ENCODE data around the gene RALGAPB.
"Not testable (repeated sequence)": the region's sequence is repeated elsewhere in the genome, so short reads cannot be mapped to it uniquely, and the experiment has no call there.

The RALGAPB gene

GRCh38 chr20:38452880-38453624 is 19.6 kb upstream of the RALGAPB start:
- Mint-ChIP-seq H3K36me3 (ENCODE audit: insufficient read depth) (peaks cover 9% of the 10 kb centered on the region), H3K4me1 (peaks cover 6% of the 10 kb centered on the region), H3K27me3 (no peaks in the 10 kb centered on the region), H3K4me3 (no peak overlapping the region), H3K27ac (ENCODE audit: low read depth) (peak overlapping the region; percentile 20), H3K9me3 (no peaks in the 10 kb centered on the region)
- DNase-seq (ENCODE audit: low spot score in 2 of 2) (no peak), ATAC-seq (replicated peaks; ENCODE audit: extremely low read depth, poor library complexity, severe bottlenecking) (no peak)

GRCh38 chr20:38453941-38454340 is 18.7 kb upstream of the RALGAPB start:
- no peak for DNase-seq (ENCODE audit: low spot score in 2 of 2)
- Mint-ChIP-seq H3K27ac (ENCODE audit: low read depth) (no peak overlapping the region), H3K27me3 (no peaks in the 10 kb centered on the region), H3K36me3 (ENCODE audit: insufficient read depth) (peaks cover 8% of the 10 kb centered on the region), H3K4me3 (no peak overlapping the region), H3K9me3 (no peaks in the 10 kb centered on the region), H3K4me1 (no peaks in the 10 kb centered on the region)
- no peak for ATAC-seq (replicated peaks; ENCODE audit: extremely low read depth, poor library complexity, severe bottlenecking)

GRCh38 chr20:38454556-38455473 is 17.8 kb upstream of the RALGAPB start:
- DNase-seq (ENCODE audit: low spot score in 2 of 2): no peak
- no peaks in the 10 kb centered on the region for H3K27me3 Mint-ChIP-seq
- no peak overlapping the region for H3K27ac Mint-ChIP-seq (ENCODE audit: low read depth)
- ATAC-seq (replicated peaks; ENCODE audit: extremely low read depth, poor library complexity, severe bottlenecking): no peak
- no peaks in the 10 kb centered on the region for H3K9me3 Mint-ChIP-seq
- no peaks in the 10 kb centered on the region for H3K4me1 Mint-ChIP-seq
- peaks cover 6% of the 10 kb centered on the region for H3K36me3 Mint-ChIP-seq (ENCODE audit: insufficient read depth)
- no peak overlapping the region for H3K4me3 Mint-ChIP-seq

- Mint-ChIP-seq H3K4me3 (no peak overlapping the region), H3K9me3 (no peaks in the 10 kb centered on the region), H3K4me1 (no peaks in the 10 kb centered on the region), H3K27me3 (no peaks in the 10 kb centered on the region), H3K36me3 (ENCODE audit: insufficient read depth) (no peaks in the 10 kb centered on the region), H3K27ac (ENCODE audit: low read depth) (no peak overlapping the region)
- DNase-seq (ENCODE audit: low spot score in 2 of 2) (no peak), ATAC-seq (replicated peaks; ENCODE audit: extremely low read depth, poor library complexity, severe bottlenecking) (no peak)
Measured at GRCh38 chr20:38458314-38458713, 14.3 kb upstream of the RALGAPB start.

DNA sequence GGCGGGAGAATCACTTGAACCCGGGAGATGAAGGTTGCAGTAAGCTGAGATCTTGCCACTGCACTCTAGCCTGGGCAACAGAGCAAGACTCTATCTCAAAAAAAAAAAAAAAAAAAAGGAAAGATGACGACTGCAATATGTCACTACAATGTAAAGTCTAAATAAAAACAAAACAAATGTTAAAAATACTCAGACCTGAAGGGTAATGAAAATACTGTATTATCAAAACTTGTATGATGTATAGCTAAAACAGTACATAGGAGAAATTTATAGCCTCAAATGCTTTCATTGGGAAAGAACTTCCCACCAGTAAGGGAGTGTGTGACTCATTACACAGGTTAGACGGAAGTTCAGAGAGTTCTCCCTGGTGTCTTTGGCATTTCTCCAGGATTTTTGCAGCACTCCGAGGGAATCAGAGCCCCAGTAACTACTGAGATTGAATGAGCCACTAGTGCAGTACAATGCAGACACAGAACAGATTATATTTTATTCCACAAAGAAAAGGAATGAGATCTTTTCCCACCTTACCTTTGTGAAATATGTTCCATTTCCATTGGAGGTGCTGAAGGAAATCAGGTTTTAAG is 12.5 kb upstream of the RALGAPB start:
- Mint-ChIP-seq H3K36me3 (ENCODE audit: insufficient read depth) (no peaks in the 10 kb centered on the region), H3K27me3 (no peaks in the 10 kb centered on the region), H3K4me3 (no peak overlapping the region), H3K27ac (ENCODE audit: low read depth) (no peak overlapping the region), H3K9me3 (no peaks in the 10 kb centered on the region), H3K4me1 (no peaks in the 10 kb centered on the region)
- DNase-seq (ENCODE audit: low spot score in 2 of 2) (no peak), ATAC-seq (replicated peaks; ENCODE audit: extremely low read depth, poor library complexity, severe bottlenecking) (no peak)

DNA sequence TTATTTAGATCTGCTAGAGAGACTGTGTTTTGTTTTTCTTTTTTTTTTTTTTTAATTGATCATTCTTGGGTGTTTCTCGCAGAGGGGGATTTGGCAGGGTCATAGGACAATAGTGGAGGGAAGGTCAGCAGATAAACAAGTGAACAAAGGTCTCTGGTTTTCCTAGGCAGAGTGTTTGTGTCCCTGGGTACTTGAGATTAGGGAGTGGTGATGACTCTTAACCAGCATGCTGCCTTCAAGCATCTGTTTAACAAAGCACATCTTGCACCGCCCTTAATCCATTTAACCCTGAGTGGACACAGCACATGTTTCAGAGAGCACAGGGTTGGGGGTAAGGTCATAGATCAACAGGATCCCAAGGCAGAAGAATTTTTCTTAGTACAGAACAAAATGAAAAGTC is 12.0 kb upstream of the RALGAPB start:
- H3K4me1 Mint-ChIP-seq; H3K27me3 Mint-ChIP-seq; DNase-seq (ENCODE audit: low spot score in 2 of 2); H3K27ac Mint-ChIP-seq (ENCODE audit: low read depth); H3K9me3 Mint-ChIP-seq; H3K4me3 Mint-ChIP-seq; ATAC-seq (replicated peaks; ENCODE audit: extremely low read depth, poor library complexity, severe bottlenecking); H3K36me3 Mint-ChIP-seq (ENCODE audit: insufficient read depth): not testable (repeated sequence)

- H3K27me3 Mint-ChIP-seq; H3K27ac Mint-ChIP-seq (ENCODE audit: low read depth); H3K9me3 Mint-ChIP-seq; DNase-seq (ENCODE audit: low spot score in 2 of 2); H3K4me1 Mint-ChIP-seq; ATAC-seq (replicated peaks; ENCODE audit: extremely low read depth, poor library complexity, severe bottlenecking); H3K36me3 Mint-ChIP-seq (ENCODE audit: insufficient read depth); H3K4me3 Mint-ChIP-seq: not testable (repeated sequence)
Measured at GRCh38 chr20:38461167-38461566, 11.5 kb upstream of the RALGAPB start.

DNA sequence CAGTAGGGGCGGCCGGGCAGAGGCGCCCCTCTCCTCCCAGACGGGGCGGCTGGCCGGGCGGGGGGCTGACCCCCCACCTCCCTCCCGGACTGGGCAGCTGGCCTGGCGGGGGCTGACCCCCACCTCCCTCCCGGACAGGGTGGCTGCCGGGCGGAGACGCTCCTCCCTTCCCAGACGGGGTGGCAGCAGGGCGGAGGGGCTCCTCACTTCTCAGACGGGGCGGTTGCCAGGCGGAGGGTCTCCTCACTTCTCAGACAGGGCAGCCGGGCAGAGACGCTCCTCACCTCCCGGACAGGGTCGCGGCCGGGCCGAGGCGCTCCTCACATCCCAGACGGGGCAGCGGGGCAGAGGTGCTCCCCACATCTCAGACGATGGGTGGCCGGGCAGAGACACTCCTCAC is 11.1 kb upstream of the RALGAPB start:
- ATAC-seq (replicated peaks; ENCODE audit: extremely low read depth, poor library complexity, severe bottlenecking); H3K36me3 Mint-ChIP-seq (ENCODE audit: insufficient read depth); H3K27ac Mint-ChIP-seq (ENCODE audit: low read depth); H3K4me1 Mint-ChIP-seq; H3K27me3 Mint-ChIP-seq; DNase-seq (ENCODE audit: low spot score in 2 of 2); H3K4me3 Mint-ChIP-seq; H3K9me3 Mint-ChIP-seq: not testable (repeated sequence)

DNA sequence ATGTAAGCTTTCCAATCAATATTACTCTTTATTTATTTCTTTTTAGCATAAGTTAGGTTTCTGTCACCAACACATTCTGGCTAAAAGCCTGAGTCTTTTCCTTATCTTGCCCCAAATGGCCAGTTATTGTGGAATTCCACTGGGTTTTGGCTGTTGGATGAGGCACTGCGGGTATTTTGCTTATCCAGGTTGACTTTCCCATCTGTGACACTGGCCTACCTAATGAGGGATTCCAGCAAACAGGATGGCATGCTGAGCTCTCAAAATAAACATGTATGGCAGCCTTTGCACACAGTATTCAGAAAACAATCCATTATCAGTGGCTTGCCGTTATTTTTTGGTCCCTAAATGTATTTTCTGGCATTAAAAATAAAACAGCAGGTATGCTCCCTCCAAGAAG is 6.5 kb upstream of the RALGAPB start:
- DNase-seq (ENCODE audit: low spot score in 2 of 2) (no peak), ATAC-seq (replicated peaks; ENCODE audit: extremely low read depth, poor library complexity, severe bottlenecking) (no peak)
- Mint-ChIP-seq H3K9me3 (no peaks in the 10 kb centered on the region), H3K4me3 (no peak overlapping the region), H3K36me3 (ENCODE audit: insufficient read depth) (no peaks in the 10 kb centered on the region), H3K4me1 (no peaks in the 10 kb centered on the region), H3K27me3 (no peaks in the 10 kb centered on the region), H3K27ac (ENCODE audit: low read depth) (no peak overlapping the region)

GRCh38 chr20:38466983-38467382 is 5.7 kb upstream of the RALGAPB start:
- H3K27ac Mint-ChIP-seq (ENCODE audit: low read depth): no peak overlapping the region
- H3K27me3 Mint-ChIP-seq: no peaks in the 10 kb centered on the region
- H3K36me3 Mint-ChIP-seq (ENCODE audit: insufficient read depth): peaks cover 3% of the 10 kb centered on the region
- H3K4me3 Mint-ChIP-seq: no peak overlapping the region
- DNase-seq (ENCODE audit: low spot score in 2 of 2) (no peak), ATAC-seq (replicated peaks; ENCODE audit: extremely low read depth, poor library complexity, severe bottlenecking) (no peak)
- H3K9me3 Mint-ChIP-seq: no peaks in the 10 kb centered on the region
- H3K4me1 Mint-ChIP-seq: peaks cover 3% of the 10 kb centered on the region

DNA sequence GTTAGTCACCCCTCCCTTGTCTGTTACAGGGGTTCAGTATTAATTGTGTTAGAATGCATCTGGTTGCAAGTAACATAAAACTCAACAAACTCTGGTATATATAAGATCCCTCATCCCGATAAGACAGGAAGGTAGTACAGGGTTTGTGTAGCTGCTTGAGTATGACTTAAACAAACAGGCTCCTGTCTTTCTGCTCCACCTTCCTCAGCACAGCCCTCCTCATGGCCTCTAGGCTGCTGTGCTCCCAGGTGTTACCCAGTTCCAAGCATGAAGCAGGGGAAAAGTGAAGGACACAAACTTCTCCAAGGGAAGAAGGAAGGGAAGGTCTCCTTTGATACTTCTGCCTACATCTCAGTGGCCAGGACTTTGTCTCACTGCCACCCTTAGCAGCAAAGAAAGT is 1.4 kb upstream of the RALGAPB start:
- Mint-ChIP-seq H3K36me3 (ENCODE audit: insufficient read depth) (peaks cover 17% of the 10 kb centered on the region), H3K9me3 (no peaks in the 10 kb centered on the region), H3K4me1 (peaks cover 32% of the 10 kb centered on the region), H3K27ac (ENCODE audit: low read depth) (no peak overlapping the region), H3K27me3 (no peaks in the 10 kb centered on the region), H3K4me3 (peak overlapping the region; percentile 91)
- DNase-seq (ENCODE audit: low spot score in 2 of 2): no peak
- no peak for ATAC-seq (replicated peaks; ENCODE audit: extremely low read depth, poor library complexity, severe bottlenecking)

DNA sequence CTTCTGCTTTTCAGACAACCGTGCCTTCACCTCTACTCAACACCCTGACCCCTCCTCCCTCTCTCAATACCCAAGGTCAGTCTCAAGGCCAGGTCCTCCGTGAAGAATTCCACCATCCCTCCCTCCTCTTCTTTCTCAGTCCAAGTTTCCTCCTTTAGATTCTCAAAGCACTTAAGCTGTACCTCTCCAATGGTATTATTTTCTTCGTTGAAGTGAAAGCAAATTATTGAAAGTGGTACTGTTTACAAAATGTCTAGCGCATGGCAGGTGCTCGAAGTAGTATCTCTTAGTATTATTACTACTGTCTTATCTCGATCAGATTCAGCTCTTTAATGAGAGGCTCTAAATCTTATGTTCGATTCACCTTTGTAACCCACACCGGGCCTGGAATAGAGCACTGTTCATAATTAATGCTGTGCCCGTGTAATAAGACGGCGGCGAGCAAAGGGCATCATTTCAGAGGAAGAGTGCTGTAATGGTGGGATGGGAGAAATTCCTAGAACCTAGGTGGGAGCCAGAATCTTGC is 593 bp upstream of the RALGAPB start:
- DNase-seq (ENCODE audit: low spot score in 2 of 2) (no peak), ATAC-seq (replicated peaks; ENCODE audit: extremely low read depth, poor library complexity, severe bottlenecking) (peak; percentile 19)
- peaks cover 39% of the 10 kb centered on the region for H3K4me1 Mint-ChIP-seq
- H3K27ac Mint-ChIP-seq (ENCODE audit: low read depth): peak overlapping the region; percentile 94
- no peaks in the 10 kb centered on the region for H3K9me3 Mint-ChIP-seq
- H3K36me3 Mint-ChIP-seq (ENCODE audit: insufficient read depth): peaks cover 17% of the 10 kb centered on the region
- no peaks in the 10 kb centered on the region for H3K27me3 Mint-ChIP-seq
- H3K4me3 Mint-ChIP-seq: peak overlapping the region; percentile 91

Data from central memory CD8-positive, alpha-beta T cell (primary cell).